ENCODE data around the gene CYSTM1.
A peak's percentile ranks its signal among the peaks of the same experiment; 100 is the strongest.

CYSTM1 gene

DNA sequence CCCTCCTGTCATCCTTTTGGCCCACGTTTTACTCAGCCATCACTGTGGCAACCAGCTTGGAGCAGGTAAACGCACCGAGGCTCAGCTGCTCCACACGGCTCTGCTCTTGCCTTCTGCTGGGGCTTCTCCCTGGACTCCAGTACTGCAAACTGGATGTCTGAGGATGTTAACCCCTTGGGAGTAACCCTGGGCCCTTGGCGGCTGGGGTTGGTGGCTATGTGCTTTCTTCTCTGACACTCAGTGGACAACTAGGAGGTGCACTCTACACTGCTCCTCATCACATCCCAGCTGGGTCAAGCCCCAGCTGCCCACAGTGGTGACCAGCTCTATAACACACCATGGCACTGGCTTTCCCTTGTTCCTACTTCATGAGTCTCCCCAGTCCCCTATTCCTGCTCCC is 12.2 kb upstream of the CYSTM1 start:
- no peak for DNase-seq (ENCODE audit: low spot score)
- in situ Hi-C loops (cut with MboI; ENCODE audit: low pct_unique_long_range_greater_than_20kb, low sequenced_read_pairs, unreplicated experiment): loop anchor here (10.0 to 25.0 kb wide), 2 partner anchors 98 to 375 kb away; partner anchors contain the start of gene PSD2
- TF ChIP-seq, protein P1, sequence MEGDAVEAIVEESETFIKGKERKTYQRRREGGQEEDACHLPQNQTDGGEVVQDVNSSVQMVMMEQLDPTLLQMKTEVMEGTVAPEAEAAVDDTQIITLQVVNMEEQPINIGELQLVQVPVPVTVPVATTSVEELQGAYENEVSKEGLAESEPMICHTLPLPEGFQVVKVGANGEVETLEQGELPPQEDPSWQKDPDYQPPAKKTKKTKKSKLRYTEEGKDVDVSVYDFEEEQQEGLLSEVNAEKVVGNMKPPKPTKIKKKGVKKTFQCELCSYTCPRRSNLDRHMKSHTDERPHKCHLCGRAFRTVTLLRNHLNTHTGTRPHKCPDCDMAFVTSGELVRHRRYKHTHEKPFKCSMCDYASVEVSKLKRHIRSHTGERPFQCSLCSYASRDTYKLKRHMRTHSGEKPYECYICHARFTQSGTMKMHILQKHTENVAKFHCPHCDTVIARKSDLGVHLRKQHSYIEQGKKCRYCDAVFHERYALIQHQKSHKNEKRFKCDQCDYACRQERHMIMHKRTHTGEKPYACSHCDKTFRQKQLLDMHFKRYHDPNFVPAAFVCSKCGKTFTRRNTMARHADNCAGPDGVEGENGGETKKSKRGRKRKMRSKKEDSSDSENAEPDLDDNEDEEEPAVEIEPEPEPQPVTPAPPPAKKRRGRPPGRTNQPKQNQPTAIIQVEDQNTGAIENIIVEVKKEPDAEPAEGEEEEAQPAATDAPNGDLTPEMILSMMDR (IDR thresholded peaks at IDR 0.05; ENCODE audit: extremely low read depth, insufficient read depth, missing control alignments): no peak

DNA sequence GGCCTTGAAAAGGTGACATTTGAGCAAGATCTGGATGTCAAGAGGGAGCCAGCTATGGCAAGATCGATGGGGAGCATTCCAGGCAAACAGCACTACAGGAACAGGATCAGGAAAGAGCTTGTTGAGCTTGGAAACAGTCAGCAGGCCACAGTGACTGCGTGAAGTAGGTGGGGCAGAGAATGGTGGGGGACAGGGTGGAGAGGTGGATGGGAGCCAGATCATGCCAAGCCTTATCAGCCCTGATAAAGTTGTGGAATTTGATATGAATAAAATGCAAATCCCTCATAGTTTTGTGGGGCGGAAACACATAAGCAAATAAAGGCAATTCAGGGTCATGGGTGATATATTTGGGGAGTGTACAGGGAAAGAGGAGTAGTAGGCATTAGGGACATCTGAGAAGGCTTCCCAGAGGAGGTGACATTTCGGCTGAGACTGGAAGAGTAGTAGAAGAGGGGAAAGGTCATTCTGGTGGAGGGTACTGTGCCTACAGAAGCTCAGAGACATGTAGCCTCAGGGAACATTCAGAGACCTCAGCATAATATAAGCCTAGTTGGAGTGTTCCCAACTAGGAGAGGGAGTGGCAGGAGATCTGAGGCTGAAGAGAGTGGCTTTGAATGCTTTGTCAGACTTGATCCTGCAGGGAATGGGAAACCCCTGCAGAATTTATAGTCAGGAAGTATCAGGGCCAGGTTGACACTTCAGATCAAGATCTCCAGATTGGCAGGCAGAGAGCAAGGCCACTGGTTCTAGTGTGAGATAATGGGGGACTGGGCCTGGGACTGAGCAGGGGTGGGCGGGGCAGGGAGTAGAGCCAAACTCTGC is 9.7 kb upstream of the CYSTM1 start:
- TF ChIP-seq, protein P1 (IDR thresholded peaks at IDR 0.05; ENCODE audit: extremely low read depth, insufficient read depth, missing control alignments): no peak
- in situ Hi-C loops (cut with MboI; ENCODE audit: low pct_unique_long_range_greater_than_20kb, low sequenced_read_pairs, unreplicated experiment): loop anchor here (10.0 to 25.0 kb wide), 2 partner anchors 101 to 378 kb away; partner anchors contain the start of gene PSD2
- DNase-seq (ENCODE audit: low spot score): no peak

DNA sequence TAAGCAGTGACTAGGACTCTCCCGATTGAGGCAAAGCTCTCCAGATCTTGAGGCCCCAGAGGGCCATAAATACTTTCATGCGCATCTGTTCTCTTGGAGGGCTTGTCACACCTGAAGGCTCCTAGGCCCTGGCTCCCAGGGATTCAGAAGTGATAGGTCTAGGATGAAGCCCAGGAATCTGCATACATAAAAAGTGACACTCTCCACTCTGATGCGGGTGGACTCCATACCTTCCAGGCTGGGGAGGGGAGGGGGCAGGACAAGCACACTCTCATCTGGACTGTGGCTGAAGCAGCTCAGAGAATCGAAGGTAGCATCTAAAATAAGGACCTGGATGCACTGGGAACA is 9.1 kb upstream of the CYSTM1 start:
- DNase-seq (ENCODE audit: low spot score): no peak
- in situ Hi-C loops (cut with MboI; ENCODE audit: low pct_unique_long_range_greater_than_20kb, low sequenced_read_pairs, unreplicated experiment): loop anchor here (10.0 to 25.0 kb wide), 2 partner anchors 101 to 379 kb away; partner anchors contain the start of gene PSD2
- TF ChIP-seq, protein P1 (IDR thresholded peaks at IDR 0.05; ENCODE audit: extremely low read depth, insufficient read depth, missing control alignments): no peak

DNA sequence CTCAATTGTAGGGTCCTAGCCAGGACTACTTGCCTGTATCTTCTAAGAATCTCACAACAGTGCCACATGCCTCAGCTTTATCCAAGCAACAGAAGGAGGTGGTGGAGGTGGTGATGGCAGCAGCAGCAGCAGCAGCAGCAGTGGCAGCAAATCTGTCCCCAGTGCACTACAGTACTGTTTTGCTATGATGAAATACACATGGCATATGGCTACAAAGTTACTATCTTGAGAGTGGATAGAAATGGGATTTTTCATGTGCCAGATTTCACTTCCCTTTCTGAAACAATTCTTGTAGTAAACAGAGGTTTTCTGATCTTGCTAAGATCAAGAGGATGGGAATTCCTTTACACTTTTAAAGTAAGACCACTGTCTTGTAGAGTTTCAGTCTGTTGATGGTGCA is 8.1 kb upstream of the CYSTM1 start:
- in situ Hi-C loops (cut with MboI; ENCODE audit: low pct_unique_long_range_greater_than_20kb, low sequenced_read_pairs, unreplicated experiment): loop anchor here (10.0 to 25.0 kb wide), 2 partner anchors 102 to 380 kb away; partner anchors contain the start of gene PSD2
- DNase-seq (ENCODE audit: low spot score): no peak
- TF ChIP-seq, protein P1 (IDR thresholded peaks at IDR 0.05; ENCODE audit: extremely low read depth, insufficient read depth, missing control alignments): no peak

DNA sequence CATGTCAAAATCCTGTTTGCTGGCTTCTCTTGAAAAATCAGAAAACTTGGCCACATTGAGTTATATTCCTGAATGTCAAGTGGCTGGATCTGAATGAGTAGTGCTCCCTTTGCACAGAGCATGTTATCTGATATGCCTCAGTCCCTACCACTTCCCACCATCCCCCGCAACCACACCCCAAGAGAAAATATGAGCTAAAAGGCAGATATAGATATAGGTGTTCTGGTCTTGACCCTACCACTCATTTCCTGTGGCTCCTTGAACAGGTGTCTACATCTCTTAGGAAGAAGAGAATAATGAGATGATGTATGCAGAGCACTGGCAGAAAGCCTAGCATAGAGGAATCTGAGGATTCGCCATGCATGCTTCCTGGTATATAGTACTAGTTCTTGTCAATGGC is 6.6 kb upstream of the CYSTM1 start:
- in situ Hi-C loops (cut with MboI; ENCODE audit: low pct_unique_long_range_greater_than_20kb, low sequenced_read_pairs, unreplicated experiment): loop anchor here (10.0 to 25.0 kb wide), 2 partner anchors 104 to 381 kb away; partner anchors contain the start of gene PSD2
- no peak for DNase-seq (ENCODE audit: low spot score)
- TF ChIP-seq, protein P1 (IDR thresholded peaks at IDR 0.05; ENCODE audit: extremely low read depth, insufficient read depth, missing control alignments): no peak

DNA sequence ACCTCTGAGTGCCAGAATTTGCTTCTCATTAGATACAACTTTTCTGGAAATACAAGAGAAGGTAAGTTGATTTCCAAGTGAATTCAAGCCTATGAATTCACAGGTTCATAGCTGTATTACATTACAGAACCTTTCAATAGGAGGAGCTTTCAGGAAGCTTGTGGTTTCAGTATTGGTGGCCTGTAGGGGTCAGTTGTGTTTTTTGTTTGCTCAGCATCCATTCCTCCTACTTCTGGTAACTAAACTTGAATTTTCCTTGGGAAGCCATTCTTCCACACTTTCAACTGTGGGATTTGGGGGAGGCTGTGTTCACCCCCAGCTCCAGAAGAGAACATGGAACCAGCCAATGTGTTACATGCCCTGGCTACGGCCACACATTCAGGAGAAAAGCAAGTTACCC is 5.6 kb upstream of the CYSTM1 start:
- TF ChIP-seq, protein P1 (IDR thresholded peaks at IDR 0.05; ENCODE audit: extremely low read depth, insufficient read depth, missing control alignments): peak; percentile 18
- DNase-seq (ENCODE audit: low spot score): no peak
- in situ Hi-C loops (cut with MboI; ENCODE audit: low pct_unique_long_range_greater_than_20kb, low sequenced_read_pairs, unreplicated experiment): loop anchor here (10.0 to 25.0 kb wide), 2 partner anchors 105 to 382 kb away; partner anchors contain the start of gene PSD2

All from GM13977 (cell line).